Smooth muscle cell (in vitro differentiated cells): ENCODE measurements around the gene RIC8A. TPM values are rescaled to one million over a fixed set of nuclear protein-coding genes. Genes with fewer than 3 reads are reported as not detected.

Experiments used
- DNase-seq: peaks from one replicate; lab custom pipeline; 2025; ENCODE audit not compliant: unreplicated experiment; lab: John Stamatoyannopoulos, UW
- H2AFZ ChIP-seq: fragments of 200-600 bp; sonication (generic); 2 replicates; pipeline ENCODE4 v1.6.0; 2016; ENCODE audit warnings: antibody characterized with exemption, low read depth, mild to moderate bottlenecking
- H3F3A ChIP-seq: fragments of 200-600 bp; sonication (generic); 2 replicates; pipeline ENCODE4 v1.6.0; 2017; ENCODE audit warnings: antibody characterized with exemption, low read depth
- H3K27ac ChIP-seq: fragments of 200-600 bp; sonication (generic); 2 replicates; pipeline ENCODE4 v1.5.1; 2016; ENCODE audit warnings: low read depth, mild to moderate bottlenecking
- H3K27me3 ChIP-seq: fragments of 200-600 bp; sonication (generic); 2 replicates; pipeline ENCODE4 v1.6.1; 2016; ENCODE audit warnings: low read depth, mild to moderate bottlenecking
- H3K36me3 ChIP-seq: fragments of 200-600 bp; sonication (generic); 2 replicates; pipeline ENCODE4 v1.5.1; 2016; ENCODE audit warnings: low read depth
- H3K4me1 ChIP-seq: fragments of 200-600 bp; sonication (generic); 2 replicates; pipeline ENCODE4 v1.5.1; 2016; ENCODE audit warnings: low read depth
- H3K4me2 ChIP-seq: fragments of 200-600 bp; sonication (generic); 2 replicates; pipeline ENCODE4 v1.6.0; 2016; ENCODE audit warnings: mild to moderate bottlenecking
- H3K4me3 ChIP-seq: fragments of 200-600 bp; sonication (generic); 2 replicates; pipeline ENCODE4 v1.5.1; 2016; ENCODE audit warnings: mild to moderate bottlenecking
- H3K79me2 ChIP-seq: fragments of 200-600 bp; sonication (generic); 2 replicates; pipeline ENCODE4 v1.6.0; 2016; ENCODE audit warnings: low read depth, mild to moderate bottlenecking
- H3K9ac ChIP-seq: fragments of 200-600 bp; sonication (generic); 2 replicates; pipeline ENCODE4 v1.6.0; 2016; ENCODE audit warnings: low read depth
- H3K9me3 ChIP-seq: fragments of 200-600 bp; sonication (generic); replicated peaks from 2 replicates; pipeline ENCODE4 v1.5.1; 2016; ENCODE audit warnings: low read depth
- H4K20me1 ChIP-seq: fragments of 200-600 bp; sonication (generic); 2 replicates; pipeline ENCODE4 v1.6.0; 2016; ENCODE audit warnings: low read depth
- WGBS: methylation state at CpG from one replicate; pipeline ENCODE4 v1.1.7; 2016; ENCODE audit warnings: low lambda C conversion rate; 5-methylcytosine and 5-hydroxymethylcytosine counted together
- polyA plus RNA-seq: library from polyadenylated mRNA; unstranded; fragments of >200 nt; fragmentation: Nextera tagmentation; extraction: Ambion mirVana; gene quantifications from 2 replicates; pipeline ENCODE4 v1.2.1, GENCODE V29; 2016
- total RNA-seq: library from RNA; depleted of rRNA; stranded (reverse); fragments of >200 nt; gene quantifications from 2 replicates; pipeline ENCODE4 v1.2.3, GENCODE V29; 2014
- TF ChIP-seq, protein P1 (sequence below): fragments of 200-600 bp; sonication (generic); IDR thresholded peaks from 2 replicates; pipeline ENCODE4 v1.5.1; 2017; ENCODE audit warnings: borderline replicate concordance, mild to moderate bottlenecking, antibody characterized with exemption; ENCODE audit not compliant: insufficient read depth, poor library complexity, severe bottlenecking

The RIC8A gene
- total and polyA plus RNA-seq, 2 experiments from 2014 or later: 71.2 to 120 TPM

DNA sequence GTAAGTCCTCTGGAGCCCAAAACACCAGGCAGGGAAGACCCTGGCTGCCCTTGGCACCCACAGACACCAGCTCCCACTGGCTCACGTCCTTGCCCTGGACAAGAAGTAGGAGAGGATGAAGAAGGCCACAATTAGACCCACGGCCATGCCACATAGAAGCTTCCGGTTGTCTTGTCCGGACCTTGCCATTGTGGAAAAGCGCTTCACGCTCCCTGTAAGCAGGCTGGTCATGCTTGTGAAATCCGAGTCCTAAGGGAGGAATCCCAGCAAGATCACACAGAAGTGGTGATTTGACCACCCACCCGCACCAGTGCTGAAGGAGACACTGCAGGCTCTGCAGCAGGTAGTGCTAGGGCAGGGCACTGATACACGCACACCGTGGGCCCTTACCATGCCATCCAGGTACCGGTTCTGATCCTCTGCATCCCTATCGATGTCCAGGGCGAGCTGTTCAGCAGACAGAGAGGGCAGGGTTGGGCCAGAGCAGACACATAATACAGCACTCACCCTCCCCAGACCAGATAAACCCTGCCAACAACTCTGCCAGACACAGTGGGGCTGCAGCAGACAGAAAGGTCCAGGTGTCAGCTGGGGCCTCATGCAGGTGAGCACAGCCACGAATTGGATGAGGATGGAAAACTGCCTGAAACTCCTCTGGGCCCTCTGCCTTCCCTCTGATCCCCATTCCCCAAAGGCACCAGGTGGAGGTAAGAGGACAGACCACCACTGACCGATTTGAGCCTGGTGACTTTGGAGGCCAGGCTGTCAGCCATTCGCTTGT is 2.1 kb upstream of the RIC8A start:
- Histone ChIP-seq H3K27ac (no peak overlapping the region), H3K27me3 (no peaks in the 10 kb centered on the region)

DNA sequence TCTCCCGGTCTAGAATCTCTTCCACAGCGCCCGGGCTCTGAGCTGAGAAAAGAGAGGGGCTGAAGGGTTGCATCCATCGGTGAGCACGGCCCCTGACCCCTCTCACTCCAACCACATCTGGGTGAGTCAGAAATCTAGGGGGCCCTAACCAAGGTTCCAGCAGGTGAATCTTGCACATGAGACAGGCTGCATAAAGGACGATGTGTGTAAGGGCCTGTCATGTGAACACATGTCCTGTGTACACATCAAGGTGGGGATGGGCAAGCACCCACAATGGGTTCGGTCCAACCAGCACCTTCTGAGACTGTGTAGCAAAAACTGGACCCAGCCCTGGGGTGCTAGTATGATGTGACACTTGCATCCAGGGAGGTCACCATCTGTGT is 1.5 kb upstream of the RIC8A start:
- peaks cover 17% of the 10 kb centered on the region for H3K4me1 ChIP-seq
- peak overlapping the region; percentile 99 for H3K27ac ChIP-seq
- H3K36me3 ChIP-seq: no peaks in the 10 kb centered on the region
- peak overlapping the region; percentile 96 for H3K4me2 ChIP-seq
- H3K9ac ChIP-seq: peak overlapping the region; percentile 95
- H3K79me2 ChIP-seq: peaks cover 72% of the 10 kb centered on the region
- H3K4me3 ChIP-seq: peak overlapping the region; percentile 94
- TF ChIP-seq, protein P1, sequence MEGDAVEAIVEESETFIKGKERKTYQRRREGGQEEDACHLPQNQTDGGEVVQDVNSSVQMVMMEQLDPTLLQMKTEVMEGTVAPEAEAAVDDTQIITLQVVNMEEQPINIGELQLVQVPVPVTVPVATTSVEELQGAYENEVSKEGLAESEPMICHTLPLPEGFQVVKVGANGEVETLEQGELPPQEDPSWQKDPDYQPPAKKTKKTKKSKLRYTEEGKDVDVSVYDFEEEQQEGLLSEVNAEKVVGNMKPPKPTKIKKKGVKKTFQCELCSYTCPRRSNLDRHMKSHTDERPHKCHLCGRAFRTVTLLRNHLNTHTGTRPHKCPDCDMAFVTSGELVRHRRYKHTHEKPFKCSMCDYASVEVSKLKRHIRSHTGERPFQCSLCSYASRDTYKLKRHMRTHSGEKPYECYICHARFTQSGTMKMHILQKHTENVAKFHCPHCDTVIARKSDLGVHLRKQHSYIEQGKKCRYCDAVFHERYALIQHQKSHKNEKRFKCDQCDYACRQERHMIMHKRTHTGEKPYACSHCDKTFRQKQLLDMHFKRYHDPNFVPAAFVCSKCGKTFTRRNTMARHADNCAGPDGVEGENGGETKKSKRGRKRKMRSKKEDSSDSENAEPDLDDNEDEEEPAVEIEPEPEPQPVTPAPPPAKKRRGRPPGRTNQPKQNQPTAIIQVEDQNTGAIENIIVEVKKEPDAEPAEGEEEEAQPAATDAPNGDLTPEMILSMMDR: no peak
- H4K20me1 ChIP-seq: peaks cover 75% of the 10 kb centered on the region
- 98% methylated on average over 7 of the region's 7 CpGs for WGBS
- H2AFZ ChIP-seq: no peak overlapping the region
- peaks cover 8% of the 10 kb centered on the region for H3F3A ChIP-seq
- H3K27me3 ChIP-seq: no peaks in the 10 kb centered on the region
- DNase-seq: no peak
- no peaks in the 10 kb centered on the region for H3K9me3 ChIP-seq

More for the DNA sequence above, 2.1 kb upstream of the RIC8A start:
- Histone ChIP-seq H4K20me1 (peaks cover 74% of the 10 kb centered on the region), H2AFZ (no peak overlapping the region), H3K9ac (peak overlapping the region; percentile 95), H3K4me3 (peak overlapping the region; percentile 94), H3K36me3 (no peaks in the 10 kb centered on the region), H3K4me2 (peak overlapping the region; percentile 96), H3K9me3 (no peaks in the 10 kb centered on the region), H3F3A (peaks cover 8% of the 10 kb centered on the region), H3K79me2 (peaks cover 67% of the 10 kb centered on the region), H3K4me1 (peaks cover 17% of the 10 kb centered on the region)
- TF ChIP-seq, protein P1: no peak
- WGBS: 94% methylated on average over 16 of the region's 16 CpGs
- no peak for DNase-seq

DNA sequence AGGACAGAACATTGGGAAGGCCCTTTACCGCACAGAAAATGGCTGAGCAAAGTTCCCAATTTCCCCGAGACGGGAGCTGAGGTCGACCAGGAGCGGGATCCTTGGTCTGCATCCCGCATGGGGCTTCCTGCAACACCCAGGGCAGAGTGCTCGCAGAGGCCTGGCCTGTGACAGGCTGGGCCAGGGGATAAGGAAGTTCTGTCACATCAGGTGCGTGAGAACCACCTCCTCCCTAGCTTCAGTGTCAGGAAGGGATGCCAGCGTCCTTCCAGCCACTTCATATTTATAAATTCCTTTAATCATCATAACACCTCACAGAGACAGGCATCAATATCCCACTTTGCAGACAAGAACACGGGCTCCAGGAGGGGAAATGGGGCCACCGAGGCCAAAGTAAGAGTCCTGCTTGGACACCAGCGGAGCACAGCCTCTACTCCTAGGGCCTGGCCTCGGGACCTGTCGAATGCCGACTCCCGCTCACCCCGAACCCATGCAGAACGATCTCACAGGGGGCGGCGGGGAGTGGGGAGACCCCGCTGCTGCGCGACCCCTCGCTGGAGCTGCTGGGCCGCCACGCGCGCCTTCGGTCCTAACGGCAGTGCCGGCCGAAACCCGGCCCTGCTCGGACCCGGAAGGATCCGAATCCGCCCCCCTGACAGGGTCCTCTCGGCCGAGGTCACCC is 841 bp upstream of the RIC8A start:
- Histone ChIP-seq H3F3A (peaks cover 8% of the 10 kb centered on the region), H3K27ac (peak overlapping the region; percentile 99), H3K4me2 (peak overlapping the region; percentile 96), H3K4me3 (peak overlapping the region; percentile 94), H4K20me1 (peaks cover 78% of the 10 kb centered on the region), H2AFZ (no peak overlapping the region), H3K9ac (peak overlapping the region; percentile 95), H3K27me3 (no peaks in the 10 kb centered on the region), H3K4me1 (peaks cover 17% of the 10 kb centered on the region), H3K36me3 (no peaks in the 10 kb centered on the region), H3K9me3 (no peaks in the 10 kb centered on the region), H3K79me2 (peaks cover 79% of the 10 kb centered on the region)
- 13% methylated on average over 36 of the region's 39 CpGs for WGBS
- no peak for DNase-seq
- TF ChIP-seq, protein P1: no peak
